Rectal smooth muscle tissue (tissue), 1 donor: ENCODE data around the gene PES1.
"Not testable (repeated sequence)": the region's sequence is repeated elsewhere in the genome, so short reads cannot be mapped to it uniquely, and the experiment has no call there.

Experiments
- H3K27ac ChIP-seq: one replicate; pipeline ENCODE4 v1.7.0; 2013; ENCODE audit warnings: low read depth, low read length, inconsistent platforms
- H3K27me3 ChIP-seq: one replicate; pipeline ENCODE4 v1.7.0; 2013; ENCODE audit warnings: low read length; ENCODE audit not compliant: control insufficient read depth, insufficient read depth
- H3K36me3 ChIP-seq: one replicate; pipeline ENCODE4 v1.7.0; 2013; ENCODE audit warnings: low read length; ENCODE audit not compliant: control insufficient read depth, insufficient read depth
- H3K4me1 ChIP-seq: one replicate; pipeline ENCODE4 v1.7.0; 2013; ENCODE audit warnings: low read length; ENCODE audit not compliant: control insufficient read depth, insufficient read depth
- H3K4me3 ChIP-seq: one replicate; pipeline ENCODE4 v1.7.0; 2013; ENCODE audit warnings: low read length
- H3K9ac ChIP-seq: one replicate; pipeline ENCODE4 v1.7.0; 2013; ENCODE audit warnings: low read length

The PES1 gene

GRCh38 chr22:30568137-30568805 lies 23.4 kb downstream of the PES1 start:
- Histone ChIP-seq H3K27me3 (no peaks in the 10 kb centered on the region), H3K4me1 (no peaks in the 10 kb centered on the region), H3K27ac (no peak overlapping the region)

GRCh38 chr22:30567277-30567676 lies 24.4 kb downstream of the PES1 start:
- not testable (repeated sequence) for H3K4me1 ChIP-seq, H3K4me3 ChIP-seq, H3K9ac ChIP-seq, H3K36me3 ChIP-seq, H3K27me3 ChIP-seq, H3K27ac ChIP-seq

More at GRCh38 chr22:30568137-30568805, 23.4 kb downstream of the PES1 start:
- Histone ChIP-seq H3K4me3 (no peak overlapping the region), H3K36me3 (no peaks in the 10 kb centered on the region), H3K9ac (no peak overlapping the region)

GRCh38 chr22:30566125-30566524 lies 25.6 kb downstream of the PES1 start:
- Histone ChIP-seq H3K4me1 (no peaks in the 10 kb centered on the region), H3K27me3 (no peaks in the 10 kb centered on the region), H3K9ac (no peak overlapping the region), H3K27ac (no peak overlapping the region), H3K36me3 (no peaks in the 10 kb centered on the region), H3K4me3 (no peak overlapping the region)

GRCh38 chr22:30565341-30565740 lies 26.4 kb downstream of the PES1 start:
- Histone ChIP-seq H3K4me3 (no peak overlapping the region), H3K27ac (no peak overlapping the region), H3K36me3 (no peaks in the 10 kb centered on the region), H3K4me1 (no peaks in the 10 kb centered on the region), H3K27me3 (no peaks in the 10 kb centered on the region), H3K9ac (no peak overlapping the region)

- Histone ChIP-seq H3K4me1 (no peaks in the 10 kb centered on the region), H3K27me3 (no peaks in the 10 kb centered on the region), H3K9ac (no peak overlapping the region), H3K27ac (no peak overlapping the region), H3K4me3 (no peak overlapping the region), H3K36me3 (no peaks in the 10 kb centered on the region)
Measured at GRCh38 chr22:30564761-30565119, 27.0 kb downstream of the PES1 start.

- Histone ChIP-seq H3K4me3 (no peak overlapping the region), H3K27ac (no peak overlapping the region), H3K4me1 (no peaks in the 10 kb centered on the region), H3K27me3 (no peaks in the 10 kb centered on the region), H3K36me3 (no peaks in the 10 kb centered on the region), H3K9ac (no peak overlapping the region)
Measured at GRCh38 chr22:30564045-30564760, 27.5 kb downstream of the PES1 start.

- Histone ChIP-seq H3K9ac (no peak overlapping the region), H3K4me3 (no peak overlapping the region), H3K27me3 (no peaks in the 10 kb centered on the region), H3K4me1 (no peaks in the 10 kb centered on the region), H3K36me3 (no peaks in the 10 kb centered on the region), H3K27ac (no peak overlapping the region)
Measured at GRCh38 chr22:30562366-30562765, 29.3 kb downstream of the PES1 start.

- Histone ChIP-seq H3K27ac (no peak overlapping the region), H3K4me3 (no peak overlapping the region), H3K4me1 (no peaks in the 10 kb centered on the region), H3K9ac (no peak overlapping the region), H3K36me3 (no peaks in the 10 kb centered on the region), H3K27me3 (no peaks in the 10 kb centered on the region)
Measured at GRCh38 chr22:30561402-30562189, 30.1 kb downstream of the PES1 start.

GRCh38 chr22:30560643-30561202 lies 31.0 kb downstream of the PES1 start:
- not testable (repeated sequence) for H3K27ac ChIP-seq, H3K27me3 ChIP-seq, H3K36me3 ChIP-seq, H3K4me1 ChIP-seq, H3K4me3 ChIP-seq, H3K9ac ChIP-seq

- Histone ChIP-seq H3K27me3 (no peaks in the 10 kb centered on the region), H3K27ac (no peak overlapping the region), H3K36me3 (no peaks in the 10 kb centered on the region), H3K4me1 (no peaks in the 10 kb centered on the region), H3K9ac (no peak overlapping the region), H3K4me3 (no peak overlapping the region)
Measured at GRCh38 chr22:30559889-30560288, 31.8 kb downstream of the PES1 start.

DNA sequence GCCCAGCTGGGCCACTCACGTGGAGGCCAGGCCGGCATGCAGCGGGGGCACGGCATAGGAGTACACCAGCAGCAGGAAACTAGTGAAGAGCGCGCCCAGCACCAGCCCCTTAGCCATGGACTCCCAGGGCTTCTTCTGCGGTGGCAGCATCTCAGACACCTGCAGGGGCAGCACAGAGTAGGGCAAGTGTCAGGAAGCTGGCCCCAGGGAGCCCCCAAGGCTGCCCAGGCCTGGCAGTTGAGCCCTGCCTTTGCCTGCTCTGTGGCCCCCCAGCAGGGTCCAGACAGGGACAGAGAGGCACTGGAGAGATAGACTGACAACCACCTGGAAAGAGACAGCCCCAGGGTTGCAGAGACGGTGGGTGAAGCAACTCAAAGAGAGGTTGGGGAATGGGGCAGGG lies 34.5 kb downstream of the PES1 start:
- no peaks in the 10 kb centered on the region for H3K4me1 ChIP-seq
- H3K36me3 ChIP-seq: no peaks in the 10 kb centered on the region
- H3K4me3 ChIP-seq: no peak overlapping the region
- no peak overlapping the region for H3K9ac ChIP-seq
- H3K27ac ChIP-seq: no peak overlapping the region
- no peaks in the 10 kb centered on the region for H3K27me3 ChIP-seq

DNA sequence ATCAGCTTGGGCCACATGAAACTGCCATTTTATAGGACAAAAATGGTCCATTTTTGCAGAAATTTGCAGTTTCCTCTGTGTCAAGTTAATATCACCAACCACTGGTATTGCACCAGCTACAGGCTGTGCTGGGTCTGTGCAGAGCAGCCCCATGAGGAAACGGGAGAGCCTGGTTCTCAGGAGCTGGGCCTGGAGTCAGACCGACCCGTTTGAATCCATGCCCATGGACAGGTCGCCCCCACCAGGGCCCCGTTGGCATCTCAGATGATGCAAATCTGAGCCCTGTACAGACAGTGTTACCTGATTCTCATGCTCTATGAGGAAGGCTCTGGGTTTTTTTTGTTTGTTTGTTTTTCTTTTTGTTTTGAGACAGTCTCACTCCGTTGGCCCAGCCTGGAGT lies 35.3 kb downstream of the PES1 start:
- H3K4me1 ChIP-seq: no peaks in the 10 kb centered on the region
- no peaks in the 10 kb centered on the region for H3K36me3 ChIP-seq
- no peak overlapping the region for H3K4me3 ChIP-seq
- no peak overlapping the region for H3K27ac ChIP-seq
- no peak overlapping the region for H3K9ac ChIP-seq
- H3K27me3 ChIP-seq: no peaks in the 10 kb centered on the region
